Tibial nerve (tissue), 4 donors: ENCODE results near the gene CDON.

ENCODE experiments used
- EP300 ChIP-seq, 2 donors: sonication (generic); formaldehyde crosslinking; IDR thresholded peaks; one replicate each; pipeline ENCODE4 v1.6.1; 2017; ENCODE audit warnings: antibody characterized with exemption in 2 of 2, mild to moderate bottlenecking in 1 of 2
- TF ChIP-seq, protein P1 (sequence below), 5 experiments: fragments of 200-600 bp in 3 of 5; fragments of 450-650 bp in 2 of 5; sonication (generic) in 3 of 5; IDR thresholded peaks; one replicate each; pipeline ENCODE4 v1.5.1; 2016 to 2019; ENCODE audit warnings: antibody characterized with exemption in 5 of 5, mild to moderate bottlenecking in 3 of 5, moderate library complexity in 2 of 5

DNA sequence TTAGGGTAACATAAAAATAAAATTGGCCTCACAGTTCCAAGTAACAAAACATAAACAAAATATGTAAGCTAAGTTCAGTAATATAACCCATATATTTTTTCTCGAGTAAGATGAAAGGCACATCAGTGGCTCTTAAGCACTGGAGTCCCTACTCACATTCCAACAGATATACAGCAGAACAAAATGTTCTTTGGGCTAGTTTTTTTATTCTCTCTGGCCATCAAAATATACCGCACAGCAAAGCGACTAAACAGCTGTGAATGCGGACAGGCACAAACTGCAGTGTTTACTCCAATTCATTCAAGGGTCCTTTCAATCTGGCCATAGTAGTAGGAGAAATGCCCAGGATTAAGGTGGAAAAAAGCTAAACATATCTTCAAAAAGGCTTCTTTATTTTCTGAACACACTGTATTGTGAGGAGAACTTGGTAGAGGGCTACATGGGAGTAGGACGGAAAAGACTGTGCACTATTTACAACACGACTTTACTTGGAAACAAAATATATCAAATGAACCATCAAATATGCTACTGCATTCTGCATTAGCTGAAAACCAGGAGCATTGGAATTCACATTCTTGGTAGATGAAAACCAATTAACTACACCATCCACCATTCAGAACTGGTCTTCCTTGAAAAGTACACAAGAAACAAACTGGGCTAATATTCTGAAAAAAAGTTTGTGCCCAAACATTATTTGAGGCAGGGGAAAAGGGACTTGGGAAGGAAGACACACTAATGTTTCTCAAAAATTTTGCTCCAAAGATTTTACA is 4.4 kb downstream of the CDON start:
- TF ChIP-seq, protein P1, sequence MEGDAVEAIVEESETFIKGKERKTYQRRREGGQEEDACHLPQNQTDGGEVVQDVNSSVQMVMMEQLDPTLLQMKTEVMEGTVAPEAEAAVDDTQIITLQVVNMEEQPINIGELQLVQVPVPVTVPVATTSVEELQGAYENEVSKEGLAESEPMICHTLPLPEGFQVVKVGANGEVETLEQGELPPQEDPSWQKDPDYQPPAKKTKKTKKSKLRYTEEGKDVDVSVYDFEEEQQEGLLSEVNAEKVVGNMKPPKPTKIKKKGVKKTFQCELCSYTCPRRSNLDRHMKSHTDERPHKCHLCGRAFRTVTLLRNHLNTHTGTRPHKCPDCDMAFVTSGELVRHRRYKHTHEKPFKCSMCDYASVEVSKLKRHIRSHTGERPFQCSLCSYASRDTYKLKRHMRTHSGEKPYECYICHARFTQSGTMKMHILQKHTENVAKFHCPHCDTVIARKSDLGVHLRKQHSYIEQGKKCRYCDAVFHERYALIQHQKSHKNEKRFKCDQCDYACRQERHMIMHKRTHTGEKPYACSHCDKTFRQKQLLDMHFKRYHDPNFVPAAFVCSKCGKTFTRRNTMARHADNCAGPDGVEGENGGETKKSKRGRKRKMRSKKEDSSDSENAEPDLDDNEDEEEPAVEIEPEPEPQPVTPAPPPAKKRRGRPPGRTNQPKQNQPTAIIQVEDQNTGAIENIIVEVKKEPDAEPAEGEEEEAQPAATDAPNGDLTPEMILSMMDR (IDR thresholded peaks at IDR 0.05): no peak
- no peak for TF ChIP-seq EP300 (IDR thresholded peaks at IDR 0.05)
